Liver (tissue), 5 donors: ENCODE results near the gene CKS2. TPM values are rescaled to one million over a fixed set of nuclear protein-coding genes. Genes with fewer than 3 reads are reported as not detected.

ENCODE experiments used
- polyA plus RNA-seq, 2 donors: library from polyadenylated mRNA; stranded (reverse) in 1 of 2; unstranded in 1 of 2; fragments of 200-250 nt in 1 of 2; fragments of >200 nt in 1 of 2; fragmentation: Nextera tagmentation in 1 of 2; extraction: Ambion mirVana in 1 of 2; gene quantifications; one replicate each; pipeline versions ENCODE4 v1.2.1 to v1.2.3, GENCODE V29; 2013 to 2015
- small RNA-seq: library from RNA; depleted of rRNA; stranded (forward); fragments of <200 nt; gene quantifications from one replicate; pipeline ENCODE3, GENCODE V24; 2014
- total RNA-seq, 2 donors: library from RNA; depleted of rRNA; stranded (reverse); fragments of >200 nt; gene quantifications; one replicate each; pipeline ENCODE4 v1.2.3, GENCODE V29; 2014
- donor health status: healthy.
- donor health status: healthy.
- donor health status: healthy.

Gene CKS2
- total and polyA plus RNA-seq, 4 donors: 3.1 to 79.7 (median 17.7) TPM

Small RNA genes within 50 kb of the gene (small RNA-seq; reads per million reads assigned to genes)
- gene MIR3153: not detected

Other genes with a start within 250 kb of the CKS2 start
- gene SHC3, start 132.4 kb upstream of the CKS2 start, total RNA-seq: under 1 TPM; 0.05 to 0.08 TPM
- under 1 TPM; 0.03 TPM for gene SHC3, start 132.4 kb upstream of the CKS2 start, polyA plus RNA-seq
- 10 to 100 TPM; 26.0 to 37.7 TPM for gene SECISBP2, start 7.3 kb downstream of the CKS2 start, total RNA-seq
- 10 to 100 TPM; 14.2 to 22.7 TPM for gene SECISBP2, start 7.3 kb downstream of the CKS2 start, polyA plus RNA-seq
- 10 to 100 TPM in 1 of 2 donors, 1 to 10 TPM in 1; 6.5 to 12.0 TPM for gene SEMA4D, start 186.9 kb downstream of the CKS2 start, total RNA-seq
- 1 to 10 TPM; 1.4 to 1.6 TPM for gene SEMA4D, start 186.9 kb downstream of the CKS2 start, polyA plus RNA-seq